ENCODE measurements around the gene HMCES.

- no peak for TF ChIP-seq POLR2A (IDR thresholded peaks at IDR 0.05; ENCODE audit: low read length)
- TF ChIP-seq GATA1 (IDR thresholded peaks at IDR 0.05; ENCODE audit: low read depth, low read length) = no peak
Measured at GRCh38 chr3:129326595-129326994, 47.9 kb downstream of the HMCES start.

Data from erythroblast (primary cell).